GM19452 (cell line): ENCODE measurements around the gene LPP.

ENCODE experiments used
- ATAC-seq: cut with Tn5 transposase; IDR thresholded peaks from one replicate; pipeline ENCODE4 v1.9.1; 2021; ENCODE audit not compliant: unreplicated experiment

LPP gene

GRCh38 chr3:188243124-188243795, 89.3 kb downstream of the LPP start:
- no peak for ATAC-seq

GRCh38 chr3:188244395-188244861, 90.5 kb downstream of the LPP start:
- ATAC-seq = no peak

- ATAC-seq = no peak
These were observed 92.9 kb downstream of the LPP start for GRCh38 chr3:188246905-188247304.

GRCh38 chr3:188248036-188248561, 94.1 kb downstream of the LPP start:
- no peak for ATAC-seq

GRCh38 chr3:188253123-188253793, 99.3 kb downstream of the LPP start:
- ATAC-seq = no peak

- ATAC-seq = no peak
These were observed 100.0 kb downstream of the LPP start for GRCh38 chr3:188253800-188254452.

- ATAC-seq = no peak
These were observed 100.6 kb downstream of the LPP start for GRCh38 chr3:188254520-188255070.

- ATAC-seq = no peak
These were observed 101.2 kb downstream of the LPP start for GRCh38 chr3:188255190-188255589.

GRCh38 chr3:188256758-188257157, 102.8 kb downstream of the LPP start:
- no peak for ATAC-seq

- ATAC-seq = no peak
These were observed 103.5 kb downstream of the LPP start for GRCh38 chr3:188257384-188258026.

- no peak for ATAC-seq
These were observed 105.2 kb downstream of the LPP start for GRCh38 chr3:188259191-188259590.

- ATAC-seq = no peak
These were observed 105.6 kb downstream of the LPP start for GRCh38 chr3:188259596-188259995.

GRCh38 chr3:188261011-188261410, 107.1 kb downstream of the LPP start:
- ATAC-seq = no peak

- no peak for ATAC-seq
These were observed 108.5 kb downstream of the LPP start for GRCh38 chr3:188262488-188262887.

- ATAC-seq = no peak
These were observed 109.1 kb downstream of the LPP start for GRCh38 chr3:188262913-188263683.

- ATAC-seq = no peak
These were observed 110.6 kb downstream of the LPP start for GRCh38 chr3:188264226-188265207.

GRCh38 chr3:188266562-188267274, 112.8 kb downstream of the LPP start:
- no peak for ATAC-seq

GRCh38 chr3:188267790-188268335, 113.9 kb downstream of the LPP start:
- ATAC-seq = no peak
